Stimulated activated naive B cell treated with anti-CD40 and anti-IgM and Interleukin-4, amounts not matched to agents 10 μg/mL and 1 μg/mL and 100 μg/mL, for 72 hours (primary cell): ENCODE data around the gene STK38.

Source experiments
- ATAC-seq, 2 donors: fragments of 150-1000 bp; cut with Tn5 transposase; replicated peaks; 2 replicates each; pipeline ENCODE4 v1.10.0; 2021; ENCODE audit warnings: moderate library complexity in 1 of 2
- DNase-seq: peaks from one replicate; pipeline ENCODE4 v3.0.0; 2021
- H3K27ac Mint-ChIP-seq: one replicate; pipeline ENCODE4 v1.8.0; 2022; ENCODE audit warnings: mild to moderate bottlenecking, mixed read lengths
- H3K27me3 Mint-ChIP-seq, 2 donors: one replicate each; pipeline ENCODE4 v1.8.0; 2022; ENCODE audit warnings: mixed read lengths in 2 of 2
- H3K36me3 Mint-ChIP-seq, 2 donors: one replicate each; pipeline ENCODE4 v1.8.0; 2022; ENCODE audit warnings: mixed read lengths in 2 of 2, mild to moderate bottlenecking in 1 of 2
- H3K4me1 Mint-ChIP-seq, 2 donors: one replicate each; pipeline ENCODE4 v1.8.0; 2022; ENCODE audit warnings: mixed read lengths in 2 of 2, mild to moderate bottlenecking in 1 of 2
- H3K4me3 Mint-ChIP-seq, 2 donors: one replicate each; pipeline ENCODE4 v1.8.0; 2022; ENCODE audit warnings: mild to moderate bottlenecking in 2 of 2, mixed read lengths in 2 of 2, moderate library complexity in 1 of 2
- H3K9me3 Mint-ChIP-seq, 2 donors: one replicate each; pipeline ENCODE4 v1.8.0; 2022; ENCODE audit warnings: mixed read lengths in 2 of 2, mild to moderate bottlenecking in 1 of 2

STK38 gene

GRCh38 chr6:36548401-36548743 lies 1.1 kb upstream of the STK38 start:
- DNase-seq, result no peak
- Mint-ChIP-seq H3K9me3 (no peaks in the 10 kb centered on the region), H3K27me3 (no peaks in the 10 kb centered on the region), H3K27ac (no peak overlapping the region), H3K4me1 (peaks cover 44 to 60% of the 10 kb centered on the region in 2 donors), H3K36me3 (peaks cover 5% of the 10 kb centered on the region in 2 donors), H3K4me3 (no peak overlapping the region)
- no peak for ATAC-seq

GRCh38 chr6:36547646-36548400 lies 544 bp upstream of the STK38 start:
- Mint-ChIP-seq H3K4me1 (peaks cover 47 to 65% of the 10 kb centered on the region in 2 donors), H3K4me3 (peak overlapping the region; percentile 93 to 95), H3K9me3 (no peaks in the 10 kb centered on the region), H3K36me3 (peaks cover 5 to 9% of the 10 kb centered on the region in 2 donors), H3K27ac (peak overlapping the region; percentile 92), H3K27me3 (no peaks in the 10 kb centered on the region)
- DNase-seq (no peak), ATAC-seq (no peak)

GRCh38 chr6:36546308-36546919 lies 865 bp downstream of the STK38 start:
- Mint-ChIP-seq H3K4me1 (peaks cover 45 to 62% of the 10 kb centered on the region in 2 donors), H3K27ac (peak overlapping the region; percentile 92), H3K9me3 (no peaks in the 10 kb centered on the region), H3K36me3 (peaks cover 5 to 9% of the 10 kb centered on the region in 2 donors), H3K4me3 (peak overlapping the region; percentile 93 to 95), H3K27me3 (no peaks in the 10 kb centered on the region)
- DNase-seq (no peak), ATAC-seq (peak in 1 of 2 donors; percentile 5)

GRCh38 chr6:36545767-36546307 lies 1.4 kb downstream of the STK38 start:
- H3K9me3 Mint-ChIP-seq, result no peaks in the 10 kb centered on the region
- no peak for DNase-seq
- peaks cover 5 to 9% of the 10 kb centered on the region in 2 donors for H3K36me3 Mint-ChIP-seq
- no peak for ATAC-seq
- peak overlapping the region; percentile 93 to 95 for H3K4me3 Mint-ChIP-seq
- no peaks in the 10 kb centered on the region for H3K27me3 Mint-ChIP-seq
- H3K4me1 Mint-ChIP-seq, result peaks cover 39 to 57% of the 10 kb centered on the region in 2 donors
- H3K27ac Mint-ChIP-seq, result peak overlapping the region; percentile 92

GRCh38 chr6:36544228-36544627 lies 3.1 kb downstream of the STK38 start:
- peak overlapping the region; percentile 85 for H3K27ac Mint-ChIP-seq
- DNase-seq (no peak), ATAC-seq (no peak)
- H3K9me3 Mint-ChIP-seq, result no peaks in the 10 kb centered on the region
- H3K36me3 Mint-ChIP-seq, result peaks cover 5 to 18% of the 10 kb centered on the region in 2 donors
- H3K4me1 Mint-ChIP-seq, result peaks cover 28 to 41% of the 10 kb centered on the region in 2 donors
- peak overlapping the region; percentile 74 to 77 for H3K4me3 Mint-ChIP-seq
- H3K27me3 Mint-ChIP-seq, result no peaks in the 10 kb centered on the region

GRCh38 chr6:36542041-36542440 lies 5.2 kb downstream of the STK38 start:
- H3K4me3 Mint-ChIP-seq, result no peak overlapping the region
- no peaks in the 10 kb centered on the region for H3K9me3 Mint-ChIP-seq
- DNase-seq (no peak), ATAC-seq (no peak)
- peaks cover 13 to 28% of the 10 kb centered on the region in 2 donors for H3K36me3 Mint-ChIP-seq
- no peaks in the 10 kb centered on the region for H3K27me3 Mint-ChIP-seq
- peaks cover 17 to 28% of the 10 kb centered on the region in 2 donors for H3K4me1 Mint-ChIP-seq
- H3K27ac Mint-ChIP-seq, result no peak overlapping the region

- Mint-ChIP-seq H3K4me3 (no peak overlapping the region), H3K27me3 (no peaks in the 10 kb centered on the region), H3K36me3 (peaks cover 24 to 42% of the 10 kb centered on the region in 2 donors), H3K27ac (no peak overlapping the region), H3K9me3 (no peaks in the 10 kb centered on the region), H3K4me1 (peaks cover 12 to 26% of the 10 kb centered on the region in 2 donors)
- no peak for ATAC-seq
- DNase-seq, result no peak
These were observed 7.3 kb downstream of the STK38 start for GRCh38 chr6:36539814-36540568.

- ATAC-seq (no peak), DNase-seq (no peak)
- Mint-ChIP-seq H3K4me1 (peaks cover 6% of the 10 kb centered on the region in 2 donors), H3K36me3 (peaks cover 24 to 47% of the 10 kb centered on the region in 2 donors), H3K27me3 (no peaks in the 10 kb centered on the region), H3K9me3 (no peaks in the 10 kb centered on the region), H3K4me3 (no peak overlapping the region), H3K27ac (no peak overlapping the region)
These were observed 10.3 kb downstream of the STK38 start for GRCh38 chr6:36536873-36537547.

GRCh38 chr6:36533321-36533720 lies 14.0 kb downstream of the STK38 start:
- H3K9me3 Mint-ChIP-seq, result no peaks in the 10 kb centered on the region
- H3K4me1 Mint-ChIP-seq, result peaks cover 7 to 8% of the 10 kb centered on the region in 2 donors
- H3K36me3 Mint-ChIP-seq, result peaks cover 22 to 55% of the 10 kb centered on the region in 2 donors
- ATAC-seq (no peak), DNase-seq (no peak)
- no peak overlapping the region for H3K27ac Mint-ChIP-seq
- no peak overlapping the region for H3K4me3 Mint-ChIP-seq
- no peaks in the 10 kb centered on the region for H3K27me3 Mint-ChIP-seq

- Mint-ChIP-seq H3K9me3 (no peaks in the 10 kb centered on the region), H3K4me3 (no peak overlapping the region), H3K27ac (no peak overlapping the region), H3K27me3 (no peaks in the 10 kb centered on the region), H3K4me1 (peaks cover 5% of the 10 kb centered on the region in 2 donors), H3K36me3 (peaks cover 26 to 55% of the 10 kb centered on the region in 2 donors)
- DNase-seq (no peak), ATAC-seq (no peak)
These were observed 21.2 kb downstream of the STK38 start for GRCh38 chr6:36526066-36526465.

- DNase-seq, result no peak
- ATAC-seq, result no peak
- H3K4me1 Mint-ChIP-seq, result peaks cover 5% of the 10 kb centered on the region in 2 donors
- H3K9me3 Mint-ChIP-seq, result no peaks in the 10 kb centered on the region
- H3K27ac Mint-ChIP-seq, result no peak overlapping the region
- no peaks in the 10 kb centered on the region for H3K27me3 Mint-ChIP-seq
- H3K36me3 Mint-ChIP-seq, result peaks cover 26 to 51% of the 10 kb centered on the region in 2 donors
- no peak overlapping the region for H3K4me3 Mint-ChIP-seq
These were observed 21.9 kb downstream of the STK38 start for GRCh38 chr6:36525346-36525745.

GRCh38 chr6:36524871-36525270 lies 22.4 kb downstream of the STK38 start:
- Mint-ChIP-seq H3K27ac (no peak overlapping the region), H3K4me3 (no peak overlapping the region), H3K9me3 (no peaks in the 10 kb centered on the region), H3K4me1 (peaks cover 5% of the 10 kb centered on the region in 2 donors), H3K27me3 (no peaks in the 10 kb centered on the region), H3K36me3 (peaks cover 26 to 52% of the 10 kb centered on the region in 2 donors)
- ATAC-seq, result no peak
- DNase-seq, result no peak

GRCh38 chr6:36523936-36524499 lies 23.3 kb downstream of the STK38 start:
- no peak for DNase-seq
- Mint-ChIP-seq H3K4me1 (peaks cover 5% of the 10 kb centered on the region in 2 donors), H3K9me3 (no peaks in the 10 kb centered on the region), H3K4me3 (no peak overlapping the region), H3K27me3 (no peaks in the 10 kb centered on the region), H3K27ac (no peak overlapping the region), H3K36me3 (peaks cover 26 to 50% of the 10 kb centered on the region in 2 donors)
- no peak for ATAC-seq
